Activated naive CD8-positive, alpha-beta T cell treated with anti-CD3 and anti-CD28 coated beads for 36 hours (primary cell): ENCODE data around the gene TBX10. TPM values are rescaled to one million over a fixed set of nuclear protein-coding genes. Genes with fewer than 3 reads are reported as not detected.
"Not testable (repeated sequence)": the region's sequence is repeated elsewhere in the genome, so short reads cannot be mapped to it uniquely, and the experiment has no call there.

Experiments used
- DNase-seq: peaks from one replicate; pipeline ENCODE4 v3.0.0; 2021
- H3K27ac Mint-ChIP-seq: one replicate; pipeline ENCODE4 v1.8.0; 2022; ENCODE audit warnings: mild to moderate bottlenecking, moderate library complexity, mixed read lengths
- H3K27me3 Mint-ChIP-seq: one replicate; pipeline ENCODE4 v1.8.0; 2022; ENCODE audit warnings: mild to moderate bottlenecking, mixed read lengths
- H3K36me3 Mint-ChIP-seq: one replicate; pipeline ENCODE4 v1.8.0; 2021; ENCODE audit warnings: mild to moderate bottlenecking, mixed read lengths
- H3K4me1 Mint-ChIP-seq: one replicate; pipeline ENCODE4 v1.8.0; 2021; ENCODE audit warnings: mixed read lengths
- H3K4me3 Mint-ChIP-seq: one replicate; pipeline ENCODE4 v1.8.0; 2022; ENCODE audit warnings: mild to moderate bottlenecking, moderate library complexity, mixed read lengths
- H3K9me3 Mint-ChIP-seq: one replicate; pipeline ENCODE4 v1.8.0; 2022; ENCODE audit warnings: mixed read lengths
- total RNA-seq, 2 experiments: library from RNA; stranded (reverse); gene quantifications; one replicate each; pipeline ENCODE4 v1.2.3, GENCODE V29; 2021

The TBX10 gene
- not detected for total RNA-seq

GRCh38 chr11:67639438-67639859, at the start of gene TBX10:
Gene TBX10 (minus strand): TSS chr11:67639763. CDS start chr11:67639472, 291 bp downstream.
- peaks cover 6% of the 10 kb centered on the region for H3K4me1 Mint-ChIP-seq
- no peaks in the 10 kb centered on the region for H3K27me3 Mint-ChIP-seq
- no peak for DNase-seq
- H3K9me3 Mint-ChIP-seq: no peaks in the 10 kb centered on the region
- no peak within 1 kb of the TSS for H3K27ac Mint-ChIP-seq
- no peaks in the 10 kb centered on the region for H3K36me3 Mint-ChIP-seq
- no peak within 1 kb of the TSS for H3K4me3 Mint-ChIP-seq

GRCh38 chr11:67689178-67689577, 49.6 kb upstream of the TBX10 start:
- Mint-ChIP-seq H3K36me3 (no peaks in the 10 kb centered on the region), H3K27me3 (peaks cover 26% of the 10 kb centered on the region), H3K9me3 (no peaks in the 10 kb centered on the region), H3K27ac (no peak overlapping the region), H3K4me1 (peaks cover 12% of the 10 kb centered on the region), H3K4me3 (no peak overlapping the region)
- no peak for DNase-seq

DNA sequence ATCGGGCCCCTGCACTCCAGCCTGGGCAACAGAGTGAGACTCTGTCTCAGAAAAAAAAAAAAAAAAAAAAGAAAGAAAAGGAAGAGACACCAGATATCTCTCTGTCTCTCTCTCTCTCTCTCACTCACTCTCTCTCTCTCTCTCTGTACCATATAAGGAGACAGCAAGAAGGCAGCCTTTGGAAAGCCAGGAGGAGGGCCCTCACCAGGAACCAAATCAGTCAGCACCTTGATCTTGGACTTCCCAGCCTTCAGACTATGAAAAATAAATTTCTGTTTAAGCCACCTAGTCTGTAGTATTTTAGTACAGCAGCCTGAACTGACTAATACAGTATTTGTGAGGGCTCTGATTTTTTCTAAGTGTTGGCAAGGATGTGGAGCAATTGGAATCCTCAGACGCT, 48.4 kb upstream of the TBX10 start:
- peaks cover 12% of the 10 kb centered on the region for H3K4me1 Mint-ChIP-seq

DNA sequence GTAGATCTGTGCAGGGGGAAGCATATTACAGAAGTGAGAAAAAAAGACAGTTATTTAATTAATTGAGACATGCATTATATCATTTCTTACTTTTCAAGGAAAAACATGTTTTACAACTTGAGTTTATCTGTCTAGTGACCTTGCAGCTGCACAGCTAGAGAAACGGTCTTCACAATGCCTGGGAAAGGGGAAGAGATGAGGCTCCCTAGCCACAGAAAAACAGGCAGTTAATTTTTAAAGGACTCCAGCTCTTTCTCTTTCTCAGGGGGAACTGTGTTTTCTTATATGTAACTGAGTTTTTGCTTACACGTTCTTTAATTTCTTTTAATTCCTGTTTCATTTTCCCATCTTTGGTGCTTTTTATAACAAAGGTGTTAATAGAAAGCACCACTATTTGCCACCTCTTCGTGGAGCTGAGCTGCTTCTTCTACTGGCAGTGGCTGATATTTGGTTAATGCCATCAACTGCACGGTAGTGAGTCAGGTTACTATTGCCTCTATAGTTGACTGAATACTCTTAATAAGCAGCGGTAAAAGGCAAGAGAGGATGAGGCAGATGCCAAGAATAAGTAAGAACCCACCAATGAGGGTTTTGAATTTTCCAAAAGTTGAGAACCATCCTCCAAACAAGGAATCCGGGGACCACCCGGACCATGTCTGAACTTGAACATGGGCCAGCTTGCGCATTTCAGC, 46.2 kb upstream of the TBX10 start:
- H3K4me3 Mint-ChIP-seq, H3K4me1 Mint-ChIP-seq, H3K27ac Mint-ChIP-seq, H3K36me3 Mint-ChIP-seq, DNase-seq, H3K9me3 Mint-ChIP-seq: not testable (repeated sequence)
- H3K27me3 Mint-ChIP-seq: peaks cover 26% of the 10 kb centered on the region

More for the DNA sequence above, 48.4 kb upstream of the TBX10 start:
- Mint-ChIP-seq H3K27ac (no peak overlapping the region), H3K36me3 (no peaks in the 10 kb centered on the region), H3K27me3 (peaks cover 26% of the 10 kb centered on the region), H3K4me3 (no peak overlapping the region), H3K9me3 (no peaks in the 10 kb centered on the region)
- DNase-seq: no peak

GRCh38 chr11:67682126-67683034, 42.8 kb upstream of the TBX10 start:
- DNase-seq, H3K4me1 Mint-ChIP-seq, H3K27ac Mint-ChIP-seq, H3K9me3 Mint-ChIP-seq, H3K4me3 Mint-ChIP-seq, H3K36me3 Mint-ChIP-seq, H3K27me3 Mint-ChIP-seq: not testable (repeated sequence)

- Mint-ChIP-seq H3K27me3 (peaks cover 3% of the 10 kb centered on the region), H3K36me3 (no peaks in the 10 kb centered on the region), H3K9me3 (no peaks in the 10 kb centered on the region), H3K4me3 (no peak overlapping the region), H3K4me1 (peaks cover 1% of the 10 kb centered on the region), H3K27ac (no peak overlapping the region)
- no peak for DNase-seq
Observed at GRCh38 chr11:67680696-67681470, 41.3 kb upstream of the TBX10 start.

- Mint-ChIP-seq H3K27me3 (no peaks in the 10 kb centered on the region), H3K27ac (no peak overlapping the region), H3K4me1 (no peaks in the 10 kb centered on the region), H3K36me3 (no peaks in the 10 kb centered on the region), H3K9me3 (no peaks in the 10 kb centered on the region), H3K4me3 (no peak overlapping the region)
- no peak for DNase-seq
Observed at GRCh38 chr11:67675058-67675747, 35.6 kb upstream of the TBX10 start.

GRCh38 chr11:67674442-67674871, 34.9 kb upstream of the TBX10 start, which contains the start of gene ALDH3B2:
Gene ALDH3B2 (minus strand): TSS chr11:67674623. CDS start chr11:67666935, 7,688 bp downstream.
- no peaks in the 10 kb centered on the region for H3K4me1 Mint-ChIP-seq
- H3K4me3 Mint-ChIP-seq: no peak within 1 kb of the TSS
- no peak for DNase-seq
- H3K36me3 Mint-ChIP-seq: no peaks in the 10 kb centered on the region
- H3K27ac Mint-ChIP-seq: no peak within 1 kb of the TSS
- no peaks in the 10 kb centered on the region for H3K27me3 Mint-ChIP-seq
- H3K9me3 Mint-ChIP-seq: no peaks in the 10 kb centered on the region

DNA sequence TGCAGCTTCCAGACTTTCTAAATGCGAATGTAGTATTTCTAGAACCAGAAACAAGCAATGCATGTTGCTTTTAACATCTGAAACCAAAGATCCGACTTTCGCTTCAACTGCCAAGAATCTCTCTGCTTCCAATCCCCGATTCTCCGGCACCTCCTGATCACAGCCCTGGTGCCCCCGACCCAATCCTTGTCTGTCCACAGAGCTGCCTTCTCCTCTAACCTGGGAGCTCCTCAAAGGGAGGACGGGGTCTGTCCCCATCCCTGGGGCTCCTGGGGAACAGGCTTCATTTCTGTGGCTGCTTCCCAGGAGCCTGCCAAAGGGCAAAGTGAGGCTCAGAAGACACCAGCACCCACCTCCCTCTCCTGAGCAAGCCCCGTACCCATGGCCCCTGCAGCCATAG, 34.3 kb upstream of the TBX10 start:
- H3K36me3 Mint-ChIP-seq: no peaks in the 10 kb centered on the region
- DNase-seq: no peak
- H3K4me1 Mint-ChIP-seq: no peaks in the 10 kb centered on the region
- H3K27ac Mint-ChIP-seq: no peak overlapping the region
- no peak overlapping the region for H3K4me3 Mint-ChIP-seq
- H3K9me3 Mint-ChIP-seq: no peaks in the 10 kb centered on the region
- H3K27me3 Mint-ChIP-seq: no peaks in the 10 kb centered on the region

GRCh38 chr11:67673358-67673757, 33.8 kb upstream of the TBX10 start:
- Mint-ChIP-seq H3K9me3 (no peaks in the 10 kb centered on the region), H3K27me3 (no peaks in the 10 kb centered on the region), H3K4me1 (no peaks in the 10 kb centered on the region), H3K4me3 (no peak overlapping the region), H3K27ac (no peak overlapping the region), H3K36me3 (no peaks in the 10 kb centered on the region)
- no peak for DNase-seq

GRCh38 chr11:67671211-67671520, 31.6 kb upstream of the TBX10 start:
- no peaks in the 10 kb centered on the region for H3K9me3 Mint-ChIP-seq
- H3K36me3 Mint-ChIP-seq: no peaks in the 10 kb centered on the region
- no peaks in the 10 kb centered on the region for H3K4me1 Mint-ChIP-seq
- H3K27ac Mint-ChIP-seq: no peak overlapping the region
- no peak overlapping the region for H3K4me3 Mint-ChIP-seq
- no peak for DNase-seq
- no peaks in the 10 kb centered on the region for H3K27me3 Mint-ChIP-seq

DNA sequence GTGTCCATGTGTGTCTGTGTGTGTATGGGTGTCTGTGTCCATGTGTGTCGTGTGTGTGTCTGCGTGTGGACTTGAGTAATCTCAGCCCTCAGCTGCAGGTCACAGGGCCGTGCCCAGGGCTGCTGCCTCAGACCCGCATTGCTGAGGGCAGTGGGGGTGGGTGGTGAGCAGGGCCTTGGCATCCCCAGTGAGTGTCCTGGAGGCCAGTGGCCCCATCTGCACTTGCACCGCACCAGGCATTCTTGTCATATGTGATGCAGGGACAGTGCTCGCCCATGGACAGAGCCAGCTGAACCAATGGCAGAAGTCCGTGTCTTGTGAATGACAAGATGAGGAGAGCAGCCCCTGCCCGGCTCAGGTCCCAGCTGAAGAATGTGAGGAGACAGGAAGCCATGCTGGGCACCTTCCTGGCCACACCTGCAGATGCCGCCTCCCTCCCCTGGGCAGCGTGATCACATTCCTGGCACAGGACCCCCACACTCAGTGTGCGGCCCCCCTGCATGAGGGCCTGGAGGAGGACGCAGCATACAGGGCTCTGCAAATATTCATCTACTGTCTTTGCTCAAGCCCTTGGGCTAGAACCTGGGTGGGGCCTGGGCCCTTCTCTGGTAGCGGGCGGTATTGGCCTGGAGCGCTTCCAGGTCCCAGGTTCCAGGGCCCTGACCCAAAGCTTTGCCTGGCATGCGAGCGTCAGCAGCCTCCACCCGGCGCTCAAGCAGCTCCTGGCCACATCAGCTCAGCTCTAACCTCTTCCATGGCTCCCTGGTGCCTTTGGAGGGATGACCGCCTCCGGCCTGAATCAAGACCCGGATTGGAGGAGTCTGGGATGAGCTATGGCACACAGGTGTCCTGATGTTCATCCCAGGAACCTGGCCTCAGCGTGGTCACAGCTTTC, 31.0 kb upstream of the TBX10 start:
- Mint-ChIP-seq H3K4me1 (no peaks in the 10 kb centered on the region), H3K9me3 (no peaks in the 10 kb centered on the region), H3K36me3 (no peaks in the 10 kb centered on the region), H3K27me3 (no peaks in the 10 kb centered on the region), H3K4me3 (no peak overlapping the region), H3K27ac (no peak overlapping the region)
- no peak for DNase-seq

DNA sequence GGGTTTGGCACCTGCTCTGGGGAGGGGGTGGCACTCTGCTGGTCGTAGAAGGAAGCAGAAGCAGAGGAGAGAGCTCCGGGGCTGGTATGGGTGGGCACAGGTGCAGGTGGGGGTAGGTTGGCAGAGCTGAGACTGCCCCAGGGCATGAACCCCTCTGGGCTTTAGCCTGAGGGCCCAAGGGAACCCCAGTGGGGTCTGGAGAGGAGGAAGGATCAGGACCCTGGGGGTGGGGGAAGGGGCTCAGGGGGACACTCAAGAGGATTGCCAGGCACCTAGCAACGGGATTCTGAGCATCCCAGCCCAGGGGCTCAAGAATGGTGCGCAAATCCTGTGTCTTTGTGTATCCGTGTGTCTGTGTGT, 28.6 kb upstream of the TBX10 start:
- no peaks in the 10 kb centered on the region for H3K36me3 Mint-ChIP-seq
- H3K27ac Mint-ChIP-seq: no peak overlapping the region
- no peak overlapping the region for H3K4me3 Mint-ChIP-seq
- no peak for DNase-seq
- no peaks in the 10 kb centered on the region for H3K4me1 Mint-ChIP-seq
- H3K9me3 Mint-ChIP-seq: no peaks in the 10 kb centered on the region
- H3K27me3 Mint-ChIP-seq: no peaks in the 10 kb centered on the region
